ENCODE data around the gene CDH8.

GRCh38 chr16:61946019-61946418 is 90.2 kb downstream of the CDH8 start:
- TF ChIP-seq CTCF (IDR thresholded peaks at IDR 0.05): no peak
- TF ChIP-seq POLR2A (IDR thresholded peaks at IDR 0.05): no peak

All from thyroid gland (tissue), 4 donors.